T47D (cell line): ENCODE results near the gene ADCY2.

Experiments used
- DNase-seq, 2 experiments: peaks; one replicate each; pipeline versions ENCODE4 v3.0.0 to v3.0.0-alpha.2; 2011 to 2012; ENCODE audit warnings: low read depth in 1 of 2, low spot score in 1 of 2
- JUND ChIP-seq: IDR thresholded peaks from 2 replicates; pipeline ENCODE4 v1.6.1; 2012; ENCODE audit warnings: low read depth
- in situ Hi-C: cut with HindIII; loops from 2 replicates; pipeline ENCODE4 v1.10.0; 2016; ENCODE audit warnings: low sequenced_read_pairs, low pct_unique_long_range_greater_than_20kb

Gene ADCY2

GRCh38 chr5:7850395-7851239, 454.7 kb downstream of the ADCY2 start, which contains the start of gene CFAP90:
CFAP90 (minus strand) TSS chr5:7851133; CDS start chr5:7851021, 112 bp downstream.
- no peak for TF ChIP-seq JUND
- DNase-seq: peak in 1 of 2 experiments; percentile 59
- in situ Hi-C loops: no loop called here

DNA sequence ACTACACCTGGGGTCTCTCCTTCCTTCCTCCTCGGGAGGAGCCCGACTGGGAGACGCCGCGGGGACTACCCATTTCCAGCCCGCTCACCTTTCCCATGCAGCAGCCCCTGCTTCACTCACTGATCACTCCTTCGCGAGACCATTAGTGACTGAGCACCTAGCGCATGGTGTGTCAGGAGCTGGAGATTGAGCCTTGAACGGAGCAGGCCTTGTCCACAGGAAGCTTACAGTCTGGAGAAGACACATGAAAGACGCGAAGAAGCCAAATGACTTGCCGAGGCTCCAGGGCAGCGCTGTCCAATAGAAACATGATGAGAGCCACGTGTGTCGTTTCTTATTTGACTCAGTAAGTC, 455.3 kb downstream of the ADCY2 start:
- in situ Hi-C loops: no loop called here
- TF ChIP-seq JUND: no peak
- no peak for DNase-seq

DNA sequence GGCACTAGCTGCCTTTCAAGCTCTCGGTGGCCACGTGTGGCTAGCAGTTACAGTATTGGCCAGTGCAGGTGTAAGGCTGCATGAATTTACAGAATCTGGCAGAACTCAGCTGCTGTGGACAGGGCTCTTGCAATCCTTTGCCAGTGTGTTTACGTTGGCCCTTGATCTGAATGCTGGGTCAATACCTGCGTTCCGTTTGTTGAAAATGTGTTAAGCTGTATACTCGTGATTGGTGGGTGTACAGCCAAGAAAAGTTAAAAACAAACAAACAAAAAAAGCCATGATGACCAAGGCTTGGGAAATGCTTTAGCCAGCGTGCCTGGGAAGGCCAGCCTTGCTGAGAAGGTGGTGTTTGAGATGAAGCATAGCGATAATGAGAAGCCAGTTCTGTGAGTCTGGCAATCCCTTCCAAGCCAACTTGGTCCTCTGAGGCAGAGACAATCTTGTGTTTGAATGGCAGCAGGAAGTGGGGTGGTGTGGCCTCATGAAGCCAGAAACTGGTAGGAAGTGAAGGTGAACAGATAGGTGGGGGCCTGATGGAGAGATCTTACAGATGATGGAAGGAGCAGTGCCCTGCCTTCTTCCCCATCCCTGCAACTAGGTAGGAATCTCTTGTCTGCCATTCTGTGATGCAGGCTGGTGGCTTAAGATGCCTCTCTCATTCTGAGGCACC, 455.8 kb downstream of the ADCY2 start:
- peak; percentile 65 to 96 for DNase-seq
- no peak for TF ChIP-seq JUND
- in situ Hi-C loops: no loop called here

- DNase-seq: no peak
- in situ Hi-C loops: no loop called here
- no peak for TF ChIP-seq JUND
These were observed 456.6 kb downstream of the ADCY2 start for GRCh38 chr5:7852542-7852941.

DNA sequence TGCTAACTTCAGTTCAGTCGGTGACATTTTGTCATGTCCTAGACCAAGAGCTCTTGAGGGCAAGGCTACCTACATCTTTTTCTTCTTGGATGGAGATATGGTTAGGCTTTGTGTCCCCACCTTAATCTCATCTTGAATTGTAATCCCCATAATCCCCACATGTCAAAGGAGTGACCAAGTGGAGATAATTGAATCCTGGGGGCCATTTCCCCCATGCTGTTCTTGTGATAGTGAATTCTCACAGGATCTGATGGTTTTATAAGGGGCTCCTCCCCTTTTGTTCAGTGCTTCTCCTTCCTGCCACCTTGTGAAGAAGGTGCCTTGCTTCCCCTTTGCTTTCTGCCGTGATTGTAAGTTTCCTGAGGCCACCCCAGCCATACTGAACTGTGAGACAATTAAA, 457.1 kb downstream of the ADCY2 start:
- DNase-seq: no peak
- in situ Hi-C loops: no loop called here
- TF ChIP-seq JUND: no peak

DNA sequence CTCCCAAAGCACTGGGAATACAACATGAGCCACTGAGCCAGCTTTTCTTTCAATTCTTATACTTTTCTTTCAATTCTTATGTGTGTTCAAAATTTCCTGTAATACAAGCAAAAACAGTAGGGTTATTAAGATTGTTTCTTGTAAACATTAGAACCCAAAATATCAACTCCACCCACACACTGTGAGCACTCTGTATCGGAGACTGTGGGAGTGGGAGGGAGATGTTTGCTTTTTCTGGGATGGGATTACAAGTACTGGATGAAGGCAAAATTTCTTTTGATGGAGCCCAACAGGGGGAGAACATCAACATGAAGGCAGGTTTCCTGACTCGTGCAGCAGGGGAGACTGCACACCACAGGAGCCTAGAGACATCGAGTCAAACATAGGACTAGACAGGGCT, 459.7 kb downstream of the ADCY2 start:
- no peak for TF ChIP-seq JUND
- in situ Hi-C loops: no loop called here
- DNase-seq: no peak

DNA sequence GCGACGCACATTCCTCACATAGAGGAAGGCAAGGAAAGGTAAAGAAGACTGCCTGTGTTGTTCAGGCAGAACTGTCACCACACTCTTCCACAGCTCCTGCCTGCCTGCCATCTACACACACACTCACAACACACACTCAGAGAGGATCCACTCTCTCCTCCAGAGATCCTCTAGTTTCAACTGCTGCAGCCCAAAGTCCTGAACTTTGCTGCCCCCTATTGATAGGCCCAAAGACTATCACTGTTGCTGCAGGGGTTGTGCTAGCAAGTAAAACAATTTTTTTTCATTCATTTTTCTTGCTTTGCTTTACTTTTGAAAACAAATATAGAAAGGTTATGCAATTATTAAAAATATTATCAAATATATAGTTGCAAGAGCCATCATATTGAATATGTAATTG, 460.9 kb downstream of the ADCY2 start:
- TF ChIP-seq JUND: no peak

DNA sequence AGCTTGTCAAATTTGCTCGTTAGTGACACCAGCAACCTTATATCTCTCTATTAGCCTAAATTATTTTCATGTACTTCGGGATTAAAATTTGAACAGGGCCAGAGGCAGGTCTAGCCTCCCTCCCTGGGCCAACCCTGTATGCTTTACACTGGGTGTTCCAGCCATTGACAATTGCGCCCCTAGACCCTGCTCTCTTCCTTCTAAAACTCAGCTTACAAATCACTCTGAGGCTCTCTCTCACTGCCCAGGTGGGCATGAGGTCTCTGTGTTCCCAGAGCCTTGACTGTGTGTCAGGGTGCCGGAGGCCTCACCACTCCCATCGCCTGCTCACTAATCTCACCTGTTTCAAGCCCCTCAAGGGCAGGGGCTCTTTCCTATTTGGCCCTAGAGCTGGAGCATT, 461.4 kb downstream of the ADCY2 start:
- in situ Hi-C loops: no loop called here
- no peak for DNase-seq
- no peak for TF ChIP-seq JUND

More for the DNA sequence above, 460.9 kb downstream of the ADCY2 start:
- DNase-seq: peak in 1 of 2 experiments; percentile 75
- in situ Hi-C loops: no loop called here

DNA sequence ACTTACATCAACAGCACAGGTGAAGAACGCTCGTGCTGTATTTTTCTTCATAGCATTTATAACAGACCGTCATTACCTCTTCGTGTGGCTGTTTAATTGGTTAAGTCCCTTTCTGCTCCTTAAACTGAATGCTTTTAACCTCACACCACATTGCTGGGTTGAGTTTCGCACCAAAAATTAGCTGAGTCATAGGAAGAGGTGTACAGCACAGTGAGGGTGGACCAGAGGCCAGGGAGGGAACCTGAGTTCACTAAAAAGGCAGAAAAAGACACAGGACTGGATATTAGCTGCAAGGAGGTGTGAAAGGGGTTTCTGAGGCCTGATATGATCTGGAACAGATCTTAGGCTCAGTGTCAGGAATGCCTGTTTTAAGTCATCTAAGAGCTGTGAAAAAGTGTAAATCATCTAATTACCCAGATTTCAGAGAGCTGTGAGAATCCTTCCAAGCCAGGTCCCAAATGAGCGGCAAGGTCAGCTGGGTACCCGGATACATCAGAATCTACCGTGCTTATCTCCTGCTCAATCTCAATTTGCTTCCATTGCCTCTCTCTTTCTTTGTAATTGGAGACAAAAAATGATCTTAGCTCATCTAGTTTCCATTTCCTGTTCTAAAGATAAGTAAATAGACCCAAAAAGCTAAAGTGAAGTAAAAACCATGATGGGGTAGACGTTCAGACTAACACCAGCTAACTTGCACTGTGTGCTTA, 462.1 kb downstream of the ADCY2 start:
- no peak for DNase-seq
- in situ Hi-C loops: no loop called here
- no peak for TF ChIP-seq JUND

- in situ Hi-C loops: no loop called here
- no peak for TF ChIP-seq JUND
- no peak for DNase-seq
These were observed 470.3 kb downstream of the ADCY2 start for GRCh38 chr5:7866196-7866595.

- DNase-seq: no peak
- in situ Hi-C loops: no loop called here
- no peak for TF ChIP-seq JUND
These were observed 471.3 kb downstream of the ADCY2 start for GRCh38 chr5:7867260-7867659.

DNA sequence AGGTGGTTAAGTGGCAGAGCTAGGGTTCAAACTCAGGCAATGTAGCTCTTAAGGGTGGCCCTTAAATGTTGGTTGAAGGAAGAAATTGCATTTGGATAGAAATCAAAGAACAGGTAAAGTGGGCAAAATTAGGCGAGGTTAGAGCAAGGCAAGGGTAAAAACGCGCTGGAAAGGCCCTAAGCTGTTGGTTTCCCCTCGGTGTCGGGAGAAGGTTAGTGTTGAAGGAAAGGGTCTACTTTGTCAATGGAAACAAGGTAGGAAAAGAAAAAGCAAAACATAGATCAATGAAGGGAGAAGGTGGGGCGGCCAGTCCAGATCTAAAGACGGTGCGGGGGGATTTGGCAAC, 472.5 kb downstream of the ADCY2 start:
- in situ Hi-C loops: no loop called here
- no peak for TF ChIP-seq JUND
- no peak for DNase-seq
